Neural cell (in vitro differentiated cells): Measurements from ENCODE around the gene FREY1. TPM values are rescaled to one million over a fixed set of nuclear protein-coding genes. Genes with fewer than 3 reads are reported as not detected.

Source experiments
- H2AFZ ChIP-seq: fragments of 200-600, 300-800 bp; sonication (generic), shearing (Covaris generic); 2 replicates; pipeline ENCODE4 v1.6.0; 2014; ENCODE audit warnings: low read depth, mild to moderate bottlenecking, antibody characterized with exemption, low read length, moderate library complexity
- H3F3A ChIP-seq: fragments of 200-600 bp; shearing (Covaris generic); 2 replicates; pipeline ENCODE4 v1.6.1; 2016; ENCODE audit warnings: mild to moderate bottlenecking, moderate library complexity, mixed read lengths, antibody characterized with exemption, low read length; ENCODE audit not compliant: insufficient read depth, poor library complexity, severe bottlenecking
- H3K27ac ChIP-seq: fragments of 200-600, 300-800 bp; sonication (generic), shearing (Covaris generic); 2 replicates; pipeline ENCODE4 v1.5.1; 2014; ENCODE audit warnings: mild to moderate bottlenecking, low read length, moderate library complexity
- H3K27me3 ChIP-seq: fragments of 300-800, 200-600 bp; sonication (generic), shearing (Covaris generic); 2 replicates; pipeline ENCODE4 v1.6.0; 2014; ENCODE audit warnings: mild to moderate bottlenecking, low read depth, low read length, moderate library complexity; ENCODE audit not compliant: insufficient read depth
- H3K36me3 ChIP-seq: fragments of 300-800, 200-600 bp; sonication (generic), shearing (Covaris generic); 2 replicates; pipeline ENCODE4 v1.5.1; 2014; ENCODE audit warnings: mild to moderate bottlenecking, antibody characterized with exemption, low read length, moderate library complexity; ENCODE audit not compliant: insufficient read depth
- H3K4me2 ChIP-seq: fragments of 300-800, 200-600 bp; sonication (generic), shearing (Covaris generic); 2 replicates; pipeline ENCODE4 v1.6.0; 2014; ENCODE audit warnings: mild to moderate bottlenecking, low read length
- H3K4me3 ChIP-seq: fragments of 300-800, 200-600 bp; sonication (generic), shearing (Covaris generic); 2 replicates; pipeline ENCODE4 v1.5.1; 2014; ENCODE audit warnings: mild to moderate bottlenecking, low read length, moderate library complexity
- H3K79me2 ChIP-seq: fragments of 200-600 bp; shearing (Covaris generic); replicated peaks from 2 replicates; pipeline ENCODE4 v1.6.0; 2014; ENCODE audit warnings: mild to moderate bottlenecking, low read length, moderate library complexity; ENCODE audit not compliant: insufficient read depth
- H3K9ac ChIP-seq: fragments of 300-800, 200-600 bp; sonication (generic), shearing (Covaris generic); 2 replicates; pipeline ENCODE4 v1.6.1; 2016; ENCODE audit warnings: mild to moderate bottlenecking, low read length, mixed read lengths
- H3K9me2 ChIP-seq: fragments of 200-600 bp; shearing (Covaris generic); 2 replicates; pipeline ENCODE4 v1.6.1; 2016; ENCODE audit warnings: mild to moderate bottlenecking, low read length, mixed read lengths; ENCODE audit not compliant: insufficient read depth
- H3K9me3 ChIP-seq: fragments of 200-600, 300-800 bp; sonication (generic), shearing (Covaris generic); 2 replicates; pipeline ENCODE4 v1.6.1; 2016; ENCODE audit warnings: mild to moderate bottlenecking, mixed run types, low read length, moderate library complexity, mixed read lengths
- H4K20me1 ChIP-seq: fragments of 200-600 bp; shearing (Covaris generic); 2 replicates; pipeline ENCODE4 v1.6.1; 2016; ENCODE audit warnings: mild to moderate bottlenecking, mixed run types; ENCODE audit not compliant: insufficient read depth
- CTCF ChIP-seq: fragments of 450-650 bp; IDR thresholded peaks from 2 replicates; pipeline ENCODE4 v1.5.1; 2014; ENCODE audit warnings: antibody characterized with exemption, mild to moderate bottlenecking, moderate library complexity; ENCODE audit not compliant: poor library complexity, severe bottlenecking
- EP300 ChIP-seq: fragments of 450-650 bp; conservative IDR thresholded peaks from 2 replicates; pipeline ENCODE4 v1.6.1; 2014; ENCODE audit warnings: antibody characterized with exemption, mild to moderate bottlenecking, moderate library complexity; ENCODE audit not compliant: poor library complexity, severe bottlenecking
- EZH2 ChIP-seq: fragments of 200-600, 300-800 bp; shearing (Covaris generic), sonication (generic); IDR thresholded peaks from 2 replicates; pipeline ENCODE4 v1.6.1; 2014; ENCODE audit warnings: antibody characterized with exemption, low read length, borderline replicate concordance, mild to moderate bottlenecking; ENCODE audit not compliant: insufficient read depth, poor library complexity, severe bottlenecking
- MXI1 ChIP-seq: fragments of 450-650 bp; conservative IDR thresholded peaks from 2 replicates; pipeline ENCODE4 v1.6.1; 2014; ENCODE audit warnings: antibody characterized with exemption, mild to moderate bottlenecking; ENCODE audit not compliant: poor library complexity, severe bottlenecking
- POLR2AphosphoS5 ChIP-seq: IDR thresholded peaks from 2 replicates; pipeline ENCODE4 v1.6.1; 2012
- RAD21 ChIP-seq: fragments of 450-650 bp; conservative IDR thresholded peaks from 2 replicates; pipeline ENCODE4 v1.6.1; 2014; ENCODE audit warnings: antibody characterized with exemption, mild to moderate bottlenecking, moderate library complexity
- REST ChIP-seq: IDR thresholded peaks from 2 replicates; pipeline ENCODE4 v1.6.1; 2012; ENCODE audit warnings: borderline replicate concordance
- SMC3 ChIP-seq: fragments of 450-650 bp; conservative IDR thresholded peaks from 2 replicates; pipeline ENCODE4 v1.6.1; 2014; ENCODE audit warnings: antibody characterized with exemption, mild to moderate bottlenecking, moderate library complexity; ENCODE audit not compliant: poor library complexity
- TAF1 ChIP-seq: IDR thresholded peaks from 2 replicates; pipeline ENCODE4 v1.6.1; 2012; ENCODE audit warnings: low read depth
- polyA plus RNA-seq: library from polyadenylated mRNA; depleted of rRNA; stranded (reverse); fragments of >200 nt; gene quantifications from 2 replicates; pipeline ENCODE4 v1.2.3, GENCODE V29; 2014

Gene FREY1
- polyA plus RNA-seq, 1 donor from 2014 or later: not detected

- no peak for TF ChIP-seq EP300
- no peak for TF ChIP-seq CTCF
- TF ChIP-seq MXI1: no peak
- no peak for TF ChIP-seq REST
- no peak for TF ChIP-seq EZH2
- no peak for TF ChIP-seq TAF1
- Histone ChIP-seq H3K27me3 (no peaks in the 10 kb centered on the region), H3K79me2 (peaks cover 8% of the 10 kb centered on the region), H3K36me3 (no peaks in the 10 kb centered on the region), H4K20me1 (no peaks in the 10 kb centered on the region), H3K27ac (no peak overlapping the region), H3K4me2 (no peak overlapping the region), H2AFZ (no peak overlapping the region), H3F3A (no peaks in the 10 kb centered on the region), H3K9me2 (no peaks in the 10 kb centered on the region), H3K9ac (no peak overlapping the region), H3K9me3 (no peaks in the 10 kb centered on the region), H3K4me3 (no peak overlapping the region)
Observed at GRCh38 chr11:45894555-45895247, 12.4 kb downstream of the FREY1 start.

GRCh38 chr11:45892856-45893255 is 14.2 kb downstream of the FREY1 start:
- H3K79me2 ChIP-seq: peaks cover 15% of the 10 kb centered on the region
- H3K27ac ChIP-seq: no peak overlapping the region
- H3K9me3 ChIP-seq: no peaks in the 10 kb centered on the region
- TF ChIP-seq MXI1: no peak
- no peak for TF ChIP-seq EP300
- TF ChIP-seq CTCF: no peak
- TF ChIP-seq REST: no peak
- TF ChIP-seq TAF1: no peak
- no peak for TF ChIP-seq RAD21
- no peak for TF ChIP-seq EZH2
- no peak for TF ChIP-seq POLR2AphosphoS5
- no peak for TF ChIP-seq SMC3
- H3K27me3 ChIP-seq: no peaks in the 10 kb centered on the region
- no peaks in the 10 kb centered on the region for H3K9me2 ChIP-seq
- no peaks in the 10 kb centered on the region for H3K36me3 ChIP-seq
- no peak overlapping the region for H3K4me3 ChIP-seq
- no peak overlapping the region for H3K4me2 ChIP-seq
- no peaks in the 10 kb centered on the region for H3F3A ChIP-seq
- no peak overlapping the region for H3K9ac ChIP-seq
- H2AFZ ChIP-seq: no peak overlapping the region
- no peaks in the 10 kb centered on the region for H4K20me1 ChIP-seq
